HepG2 (cell line): ENCODE measurements around the gene A1CF. TPM values are rescaled to one million over a fixed set of nuclear protein-coding genes. Genes with fewer than 3 reads are reported as not detected.

Source experiments
- CREB1 ChIP-seq, 2 experiments: fragments of 450-650 bp in 1 of 2; IDR thresholded peaks; 2 replicates each; pipeline ENCODE4 v1.6.1; 2016 to 2017; ENCODE audit warnings: control low read depth in 1 of 2, mild to moderate bottlenecking in 1 of 2, missing compliant biosample characterization in 1 of 2, missing genetic modification characterization in 1 of 2
- ELF1 ChIP-seq: sonication (generic); formaldehyde crosslinking; IDR thresholded peaks from 2 replicates; pipeline ENCODE4 v1.4.0; 2020; ENCODE audit warnings: missing genetic modification reagents
- FOXA3 ChIP-seq: IDR thresholded peaks from 2 replicates; pipeline ENCODE4 v1.6.1; 2016; ENCODE audit warnings: missing genetic modification reagents, missing compliant biosample characterization
- HDAC2 ChIP-seq: sonication (generic); formaldehyde crosslinking; IDR thresholded peaks from 2 replicates; pipeline ENCODE4 v1.4.0; 2020; ENCODE audit warnings: missing genetic modification reagents
- KLF9 ChIP-seq: IDR thresholded peaks from 2 replicates; pipeline ENCODE4 v1.6.1; 2016; ENCODE audit warnings: low read depth
- MAFG ChIP-seq: sonication (generic); formaldehyde crosslinking; IDR thresholded peaks from 2 replicates; pipeline ENCODE4 v1.5.1; 2020; ENCODE audit warnings: mild to moderate bottlenecking, missing genetic modification reagents
- PPARG ChIP-seq: conservative IDR thresholded peaks from 2 replicates; pipeline ENCODE4 v1.6.1; 2016; ENCODE audit warnings: missing biosample characterization, missing genetic modification reagents
- RBFOX2 ChIP-seq: fragments of 200-400 bp; formaldehyde crosslinking; IDR thresholded peaks from 2 replicates; pipeline ENCODE4 v1.6.1; 2017; ENCODE audit warnings: low read depth, mild to moderate bottlenecking, low read length
- RXRB ChIP-seq: IDR thresholded peaks from 2 replicates; pipeline ENCODE4 v1.6.1; 2016; ENCODE audit warnings: borderline replicate concordance, missing genetic modification reagents, missing compliant biosample characterization
- ZNF678 ChIP-seq: sonication (generic); formaldehyde crosslinking; IDR thresholded peaks from 2 replicates; pipeline ENCODE4 v1.4.0; 2020; ENCODE audit warnings: mild to moderate bottlenecking, missing genetic modification reagents
- ZNF720 ChIP-seq: sonication (generic); formaldehyde crosslinking; IDR thresholded peaks from 2 replicates; pipeline ENCODE4 v1.4.0; 2020; ENCODE audit warnings: missing genetic modification reagents
- ZNF761 ChIP-seq: sonication (generic); formaldehyde crosslinking; conservative IDR thresholded peaks from 2 replicates; pipeline ENCODE4 v1.4.0; 2020; ENCODE audit warnings: mild to moderate bottlenecking, missing genetic modification reagents
- ZNF780A ChIP-seq: sonication (generic); formaldehyde crosslinking; IDR thresholded peaks from 2 replicates; pipeline ENCODE4 v1.8.0; 2022; ENCODE audit warnings: mild to moderate bottlenecking, missing genetic modification reagents, moderate library complexity
- polyA plus RNA-seq, 8 experiments: library from polyadenylated mRNA; depleted of rRNA in 3 of 8; stranded (reverse) in 7 of 8; unstranded in 1 of 8; fragments of >200 nt; fragmentation: Illumina TruSeq in 4 of 8; extraction: Trizol in 4 of 8; gene quantifications; 2 replicates each; pipeline versions ENCODE4 v1.2.1 to v1.2.3, GENCODE V29; 2011 to 2016; ENCODE audit warnings: low read depth in 4 of 8, missing spikeins in 1 of 8, mixed read lengths in 1 of 8; ENCODE audit not compliant: insufficient read depth in 1 of 8
- total RNA-seq, 5 experiments: library from RNA; depleted of rRNA; stranded (reverse); fragments of >200 nt; fragmentation: Illumina TruSeq; extraction: Trizol; gene quantifications; 2 replicates each; pipeline ENCODE4 v1.2.3, GENCODE V29; 2016; ENCODE audit warnings: low read depth in 1 of 5
- TF ChIP-seq, protein P1 (sequence below): sonication (generic); formaldehyde crosslinking; conservative IDR thresholded peaks from 2 replicates; pipeline ENCODE4 v1.4.0; 2020; ENCODE audit warnings: missing genetic modification reagents
- TF ChIP-seq, protein P2 (sequence below): sonication (generic); formaldehyde crosslinking; IDR thresholded peaks from 2 replicates; pipeline ENCODE4 v1.4.0; 2020; ENCODE audit warnings: missing genetic modification reagents, borderline replicate concordance
- TF ChIP-seq, protein P3 (sequence below): sonication (generic); formaldehyde crosslinking; IDR thresholded peaks from 2 replicates; pipeline ENCODE4 v1.4.0; 2020; ENCODE audit warnings: missing genetic modification reagents

The A1CF gene
- total and polyA plus RNA-seq, 2 of the 13 experiments (the other 11 are each of a cell fraction or from before 2014, with no cell fraction given), result 56.1 to 58.1 TPM

DNA sequence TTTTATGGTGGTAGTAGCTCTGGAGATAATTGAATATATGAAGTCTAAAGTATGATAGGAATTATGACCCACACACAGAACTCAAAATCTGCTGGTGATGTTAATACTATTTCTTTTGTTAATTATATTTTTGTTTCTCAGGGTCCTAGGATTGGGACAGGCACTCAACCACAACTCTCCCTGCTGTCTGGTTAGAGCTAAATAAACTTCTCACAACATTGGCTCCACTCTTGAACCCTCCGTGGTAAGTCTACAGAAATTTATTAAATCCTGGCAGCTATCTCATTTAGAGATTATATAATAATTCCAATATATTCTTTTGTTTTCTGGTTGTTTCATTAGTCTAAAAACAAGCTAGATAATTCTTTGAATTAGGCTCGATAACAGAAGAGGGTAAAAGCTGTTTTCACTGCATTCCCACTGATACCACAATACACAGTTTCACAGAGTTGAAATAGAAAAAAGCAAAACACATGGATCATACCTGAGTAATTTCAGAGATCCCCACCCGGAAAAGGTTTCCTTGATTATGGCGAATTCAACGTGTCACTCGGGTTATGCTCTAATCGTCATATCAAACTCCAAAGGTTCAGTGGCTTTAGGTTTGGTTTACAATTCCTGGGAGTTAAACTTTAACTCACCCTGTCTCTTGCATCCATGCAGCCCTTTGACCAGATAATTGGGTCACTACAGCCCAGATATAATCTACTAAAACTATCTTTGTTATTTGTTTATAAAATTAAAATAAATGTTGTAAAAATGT, at the start of gene A1CF (continued):
- TF ChIP-seq ZNF720 (no peak), FOXA3 (CRISPR knock-in tag) (peak; percentile 34; the same call in 1 of the 2 replicates), CREB1 (IDR thresholded peaks at IDR 0.05) (peak; percentile 74), CREB1 (CRISPR knock-in tag; IDR thresholded peaks at IDR 0.05) (peak; percentile 73), ZNF780A (CRISPR knock-in tag) (no peak), KLF9 (CRISPR knock-in tag) (no peak), RBFOX2 (peak; percentile 54; the same call in 1 of the 2 replicates), MAFG (CRISPR knock-in tag) (no peak), ZNF761 (CRISPR knock-in tag) (no peak), HDAC2 (CRISPR knock-in tag) (0 out of 2 replicates have a peak, but pooled peaks have one; percentile 9), ZNF678 (CRISPR knock-in tag) (no peak), RXRB (CRISPR knock-in tag) (peak; percentile 40; the same call in 1 of the 2 replicates), PPARG (CRISPR knock-in tag) (peak; percentile 78), ELF1 (CRISPR knock-in tag) (no peak)
- TF ChIP-seq, protein P1, sequence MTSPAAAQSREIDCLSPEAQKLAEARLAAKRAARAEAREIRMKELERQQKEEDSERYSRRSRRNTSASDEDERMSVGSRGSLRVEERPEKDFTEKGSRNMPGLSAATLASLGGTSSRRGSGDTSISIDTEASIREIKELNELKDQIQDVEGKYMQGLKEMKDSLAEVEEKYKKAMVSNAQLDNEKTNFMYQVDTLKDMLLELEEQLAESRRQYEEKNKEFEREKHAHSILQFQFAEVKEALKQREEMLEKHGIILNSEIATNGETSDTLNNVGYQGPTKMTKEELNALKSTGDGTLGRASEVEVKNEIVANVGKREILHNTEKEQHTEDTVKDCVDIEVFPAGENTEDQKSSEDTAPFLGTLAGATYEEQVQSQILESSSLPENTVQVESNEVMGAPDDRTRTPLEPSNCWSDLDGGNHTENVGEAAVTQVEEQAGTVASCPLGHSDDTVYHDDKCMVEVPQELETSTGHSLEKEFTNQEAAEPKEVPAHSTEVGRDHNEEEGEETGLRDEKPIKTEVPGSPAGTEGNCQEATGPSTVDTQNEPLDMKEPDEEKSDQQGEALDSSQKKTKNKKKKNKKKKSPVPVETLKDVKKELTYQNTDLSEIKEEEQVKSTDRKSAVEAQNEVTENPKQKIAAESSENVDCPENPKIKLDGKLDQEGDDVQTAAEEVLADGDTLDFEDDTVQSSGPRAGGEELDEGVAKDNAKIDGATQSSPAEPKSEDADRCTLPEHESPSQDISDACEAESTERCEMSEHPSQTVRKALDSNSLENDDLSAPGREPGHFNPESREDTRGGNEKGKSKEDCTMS (CRISPR knock-in tag), result no peak
- TF ChIP-seq, protein P2, sequence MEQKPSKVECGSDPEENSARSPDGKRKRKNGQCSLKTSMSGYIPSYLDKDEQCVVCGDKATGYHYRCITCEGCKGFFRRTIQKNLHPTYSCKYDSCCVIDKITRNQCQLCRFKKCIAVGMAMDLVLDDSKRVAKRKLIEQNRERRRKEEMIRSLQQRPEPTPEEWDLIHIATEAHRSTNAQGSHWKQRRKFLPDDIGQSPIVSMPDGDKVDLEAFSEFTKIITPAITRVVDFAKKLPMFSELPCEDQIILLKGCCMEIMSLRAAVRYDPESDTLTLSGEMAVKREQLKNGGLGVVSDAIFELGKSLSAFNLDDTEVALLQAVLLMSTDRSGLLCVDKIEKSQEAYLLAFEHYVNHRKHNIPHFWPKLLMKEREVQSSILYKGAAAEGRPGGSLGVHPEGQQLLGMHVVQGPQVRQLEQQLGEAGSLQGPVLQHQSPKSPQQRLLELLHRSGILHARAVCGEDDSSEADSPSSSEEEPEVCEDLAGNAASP (CRISPR knock-in tag), result no peak; the same call in 1 of the 2 replicates
- TF ChIP-seq, protein P3, sequence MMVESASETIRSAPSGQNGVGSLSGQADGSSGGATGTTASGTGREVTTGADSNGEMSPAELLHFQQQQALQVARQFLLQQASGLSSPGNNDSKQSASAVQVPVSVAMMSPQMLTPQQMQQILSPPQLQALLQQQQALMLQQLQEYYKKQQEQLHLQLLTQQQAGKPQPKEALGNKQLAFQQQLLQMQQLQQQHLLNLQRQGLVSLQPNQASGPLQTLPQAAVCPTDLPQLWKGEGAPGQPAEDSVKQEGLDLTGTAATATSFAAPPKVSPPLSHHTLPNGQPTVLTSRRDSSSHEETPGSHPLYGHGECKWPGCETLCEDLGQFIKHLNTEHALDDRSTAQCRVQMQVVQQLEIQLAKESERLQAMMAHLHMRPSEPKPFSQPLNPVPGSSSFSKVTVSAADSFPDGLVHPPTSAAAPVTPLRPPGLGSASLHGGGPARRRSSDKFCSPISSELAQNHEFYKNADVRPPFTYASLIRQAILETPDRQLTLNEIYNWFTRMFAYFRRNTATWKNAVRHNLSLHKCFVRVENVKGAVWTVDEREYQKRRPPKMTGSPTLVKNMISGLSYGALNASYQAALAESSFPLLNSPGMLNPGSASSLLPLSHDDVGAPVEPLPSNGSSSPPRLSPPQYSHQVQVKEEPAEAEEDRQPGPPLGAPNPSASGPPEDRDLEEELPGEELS (CRISPR knock-in tag), result peak; percentile 35; the same call in 1 of the 2 replicates
